GM19328 (cell line): ENCODE results near the gene NPAP1.
"Not testable (repeated sequence)": the region's sequence is repeated elsewhere in the genome, so short reads cannot be mapped to it uniquely, and the experiment has no call there.

Experiments used
- ATAC-seq: cut with Tn5 transposase; IDR thresholded peaks from one replicate; pipeline ENCODE4 v1.9.1; 2021; ENCODE audit warnings: mild to moderate bottlenecking, moderate library complexity; ENCODE audit not compliant: unreplicated experiment

The NPAP1 gene

DNA sequence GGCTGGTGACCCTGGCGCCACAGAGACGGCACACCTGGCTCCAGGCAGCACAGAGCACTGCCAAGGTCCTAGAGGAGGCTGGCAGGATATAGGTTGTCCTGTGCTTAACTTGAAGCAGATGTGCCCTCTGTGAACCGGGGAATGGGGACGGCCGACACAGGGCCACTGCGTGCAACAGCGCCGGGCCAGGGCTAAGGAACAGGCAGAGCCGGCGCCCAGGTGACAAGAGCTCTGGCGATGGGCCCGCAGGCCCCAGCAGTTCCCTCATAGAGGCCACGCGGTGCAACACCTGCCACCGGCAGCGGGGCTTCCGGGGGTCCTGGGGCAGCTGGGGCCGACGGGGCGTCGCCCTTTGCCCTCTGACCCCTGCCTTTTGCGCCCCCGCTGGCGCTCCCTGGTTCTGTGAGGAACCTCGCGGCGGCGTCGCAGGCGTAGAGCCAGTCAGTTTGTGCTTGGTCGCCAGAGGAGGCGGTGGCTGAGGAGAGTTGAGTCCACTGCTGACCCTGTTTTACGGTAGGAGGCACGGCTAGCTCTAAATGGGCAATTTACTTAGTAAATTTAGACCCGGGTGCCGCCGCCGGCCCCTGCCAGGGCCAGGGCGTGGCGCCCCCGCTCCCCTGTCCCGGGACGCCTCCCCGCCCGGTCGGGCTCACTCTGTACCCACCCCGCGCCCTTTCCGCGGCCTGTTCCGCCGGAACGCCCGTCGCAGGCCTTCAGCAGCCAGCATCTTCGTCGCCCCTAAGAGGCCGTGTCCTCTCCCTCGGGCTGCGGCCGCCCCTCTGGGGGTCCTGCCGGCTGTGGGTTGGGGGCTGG is at the start of gene NPAP1:
Gene NPAP1 (plus strand): TSS at position 444 of the 813 bp plus-strand sequence. CDS start 93 bp downstream, at position 537.
- no peak for ATAC-seq

DNA sequence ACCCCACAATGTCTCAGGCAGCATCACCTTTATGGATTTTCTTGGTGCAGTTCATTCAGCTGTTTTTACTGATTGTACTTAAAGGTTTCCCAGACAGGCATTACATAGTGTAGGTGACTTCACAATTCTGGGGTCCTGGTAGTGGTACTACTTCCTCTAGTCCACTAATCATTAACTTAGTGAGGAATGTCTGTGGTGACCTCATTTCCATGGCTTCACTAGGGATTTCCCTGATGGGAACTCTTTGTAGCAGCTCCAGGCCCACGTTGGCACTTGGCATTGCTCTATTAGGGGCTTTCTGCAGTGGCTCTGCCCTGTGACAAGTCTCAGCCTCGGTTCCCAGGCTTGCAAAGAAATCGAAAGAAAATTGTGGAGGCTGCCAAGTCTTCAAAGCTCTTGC is 48.1 kb upstream of the NPAP1 start:
- no peak for ATAC-seq

GRCh38 chr15:24633082-24633481 is 42.5 kb upstream of the NPAP1 start:
- ATAC-seq = no peak

- ATAC-seq = not testable (repeated sequence)
These were observed 36.2 kb upstream of the NPAP1 start for GRCh38 chr15:24639412-24639811.

DNA sequence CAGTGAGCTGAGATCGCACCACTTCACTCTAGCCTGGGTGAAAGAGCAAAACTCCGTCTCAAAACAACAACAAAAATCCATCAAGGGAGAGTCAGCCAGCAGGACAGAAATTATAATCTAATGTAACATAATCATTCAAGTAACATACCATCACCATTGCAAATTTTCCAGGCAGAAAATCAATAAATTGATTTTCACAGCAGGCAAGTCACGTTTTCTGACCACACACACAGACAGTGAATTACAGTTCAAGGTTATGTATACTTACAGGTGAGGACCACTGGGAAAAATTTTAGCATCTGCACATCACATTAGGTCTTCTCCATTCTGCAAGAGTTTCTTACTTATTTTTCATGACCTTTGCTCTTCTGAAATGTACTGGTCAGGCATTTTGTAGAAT is 29.9 kb upstream of the NPAP1 start:
- ATAC-seq = no peak

DNA sequence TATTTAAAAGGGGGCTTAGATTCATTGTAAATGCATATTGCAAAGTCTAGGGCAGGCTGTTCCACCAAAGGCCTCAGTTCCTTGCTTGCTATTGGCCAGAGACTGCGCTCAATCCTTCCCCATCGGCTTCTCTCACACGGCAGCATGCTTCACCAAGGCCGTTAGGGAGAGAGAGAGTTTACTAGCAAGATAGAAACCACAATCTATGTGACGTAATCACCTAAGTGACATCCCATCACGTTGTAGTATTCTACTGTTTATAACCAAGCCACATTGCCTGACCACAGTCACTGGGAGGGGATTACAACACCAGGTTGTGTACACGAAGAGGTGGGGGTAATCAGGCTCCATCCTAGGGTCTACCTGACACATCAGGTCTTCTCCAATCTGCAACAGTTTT is 16.0 kb upstream of the NPAP1 start:
- ATAC-seq = no peak

GRCh38 chr15:24662991-24663390 is 12.6 kb upstream of the NPAP1 start:
- no peak for ATAC-seq

DNA sequence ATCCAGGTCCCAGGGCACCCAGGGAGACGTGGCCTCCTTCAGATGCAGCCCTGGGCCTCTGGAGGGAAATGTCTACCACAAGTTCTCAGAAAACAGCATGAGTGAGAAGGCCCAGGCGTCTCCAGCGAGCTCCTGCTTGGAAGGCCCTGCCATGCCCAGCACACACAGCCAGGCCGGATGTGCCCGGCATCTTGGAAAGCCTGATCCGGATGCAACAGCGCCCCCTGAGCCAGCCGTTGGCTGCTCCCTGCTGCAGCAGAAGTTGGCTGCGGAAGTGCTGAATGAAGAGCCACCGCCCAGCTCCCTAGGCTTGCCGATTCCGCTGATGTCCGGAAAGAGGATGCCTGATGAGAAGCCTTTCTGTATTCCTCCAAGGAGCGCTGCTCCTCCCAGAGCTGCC is 856 bp downstream of the NPAP1 start:
- ATAC-seq = no peak

GRCh38 chr15:24678485-24678884 is 2.9 kb downstream of the NPAP1 start:
- no peak for ATAC-seq

DNA sequence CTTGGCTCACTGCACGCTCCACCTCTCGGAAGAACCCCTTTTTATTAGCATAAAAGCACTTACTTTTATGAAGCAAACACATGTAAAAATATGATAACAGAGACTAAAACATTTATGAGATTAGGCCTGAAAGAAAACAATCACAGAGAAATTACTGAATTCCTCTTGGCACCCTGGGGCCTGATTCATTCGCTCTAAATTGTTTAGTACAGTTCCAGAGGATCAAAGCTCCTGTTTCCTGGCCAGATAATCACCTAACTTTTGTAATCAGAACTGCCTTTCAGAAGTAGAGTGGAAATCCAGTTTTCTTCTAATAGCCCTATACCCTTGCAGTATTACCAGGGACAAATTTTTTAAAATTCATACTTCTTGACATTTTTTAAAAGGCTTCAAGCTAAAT is 6.4 kb downstream of the NPAP1 start:
- no peak for ATAC-seq

GRCh38 chr15:24682905-24683304 is 7.3 kb downstream of the NPAP1 start:
- not testable (repeated sequence) for ATAC-seq

- no peak for ATAC-seq
These were observed 8.2 kb downstream of the NPAP1 start for GRCh38 chr15:24683736-24684135.

- ATAC-seq = no peak
These were observed 8.7 kb downstream of the NPAP1 start for GRCh38 chr15:24684313-24684712.

DNA sequence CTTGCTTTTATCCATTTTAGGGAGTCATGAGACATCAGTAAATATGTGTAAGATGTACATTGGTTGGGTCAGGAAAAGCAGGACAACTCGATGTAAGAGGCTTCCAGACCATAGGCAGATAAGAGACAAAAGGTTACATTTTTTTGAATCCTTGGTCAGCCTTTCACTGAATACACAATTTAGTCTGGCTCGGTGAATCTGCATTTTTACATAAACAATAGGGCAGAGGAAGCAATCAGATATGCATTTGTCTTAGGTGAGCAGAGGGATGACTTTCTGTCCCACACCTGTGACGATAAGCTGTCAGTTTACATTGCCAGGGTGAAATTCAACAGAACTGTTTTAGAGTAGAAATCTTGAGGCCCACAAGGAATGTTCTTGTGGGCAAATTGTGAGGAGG is 20.6 kb downstream of the NPAP1 start:
- ATAC-seq = no peak

DNA sequence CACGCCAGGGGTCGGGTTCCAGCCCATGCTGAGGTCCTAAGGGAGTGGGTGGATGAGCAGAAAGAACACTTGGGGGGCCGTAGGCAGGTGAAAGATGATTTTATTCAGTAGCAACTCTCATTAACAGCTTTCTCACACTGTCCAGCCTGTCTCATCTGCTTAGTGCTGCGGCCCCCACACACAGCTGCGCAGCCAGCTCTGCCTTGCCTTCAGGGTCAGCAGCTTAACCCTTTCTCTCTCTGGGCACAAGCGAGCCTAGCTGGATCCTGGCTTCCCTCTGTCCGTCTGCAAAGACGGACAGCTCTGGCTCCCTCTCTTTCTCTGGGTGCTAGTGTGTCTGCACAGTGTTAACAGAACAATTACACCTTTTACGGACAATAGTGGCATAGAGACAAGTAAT is 21.3 kb downstream of the NPAP1 start:
- no peak for ATAC-seq

- ATAC-seq = no peak
These were observed 42.9 kb downstream of the NPAP1 start for GRCh38 chr15:24718289-24719082.

DNA sequence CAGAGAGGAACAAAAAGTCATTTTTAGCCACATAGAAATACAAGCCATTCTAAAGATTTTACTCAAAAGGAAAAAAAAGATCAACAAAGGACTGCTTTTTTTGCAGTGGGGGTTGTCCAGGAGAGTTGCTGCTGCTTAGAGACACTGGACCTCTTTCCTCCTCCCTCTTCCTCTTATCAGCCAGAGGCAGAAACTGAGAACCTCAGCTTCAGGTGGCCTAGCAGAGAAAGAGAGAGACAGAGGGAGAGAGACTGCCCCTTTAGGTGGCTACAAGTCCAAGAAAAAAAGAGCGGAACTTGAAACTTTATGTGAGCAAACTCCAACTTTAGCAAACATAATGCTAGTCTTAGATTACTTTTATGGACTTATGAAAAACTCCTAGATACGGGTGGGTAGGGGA is 54.2 kb downstream of the NPAP1 start:
- ATAC-seq = no peak
